ENCODE results near the gene PPP2R2B.

PPP2R2B gene

GRCh38 chr5:146818822-146819221 is 59.7 kb downstream of the PPP2R2B start:
- no peak overlapping the region for H3K4me3 ChIP-seq (ENCODE audit: low read depth, low read length)
- no peak for DNase-seq (ENCODE audit: low read depth)
- no peak for TF ChIP-seq CTCF (conservative IDR thresholded peaks at IDR 0.05; ENCODE audit: low read depth, low read length)

- DNase-seq (ENCODE audit: low read depth), result no peak
- H3K4me3 ChIP-seq (ENCODE audit: low read depth, low read length), result no peak overlapping the region
- no peak for TF ChIP-seq CTCF (conservative IDR thresholded peaks at IDR 0.05; ENCODE audit: low read depth, low read length)
These were observed 60.6 kb downstream of the PPP2R2B start for GRCh38 chr5:146817973-146818372.

- DNase-seq (ENCODE audit: low read depth), result no peak
- H3K4me3 ChIP-seq (ENCODE audit: low read depth, low read length), result no peak overlapping the region
- no peak for TF ChIP-seq CTCF (conservative IDR thresholded peaks at IDR 0.05; ENCODE audit: low read depth, low read length)
These were observed 61.7 kb downstream of the PPP2R2B start for GRCh38 chr5:146816775-146817387.

GRCh38 chr5:146815411-146815810 is 63.1 kb downstream of the PPP2R2B start:
- DNase-seq (ENCODE audit: low read depth), result no peak
- no peak for TF ChIP-seq CTCF (conservative IDR thresholded peaks at IDR 0.05; ENCODE audit: low read depth, low read length)
- no peak overlapping the region for H3K4me3 ChIP-seq (ENCODE audit: low read depth, low read length)

- no peak for DNase-seq (ENCODE audit: low read depth)
- H3K4me3 ChIP-seq (ENCODE audit: low read depth, low read length), result no peak overlapping the region
- no peak for TF ChIP-seq CTCF (conservative IDR thresholded peaks at IDR 0.05; ENCODE audit: low read depth, low read length)
These were observed 65.0 kb downstream of the PPP2R2B start for GRCh38 chr5:146813346-146814157.

GRCh38 chr5:146805081-146805480 is 73.5 kb downstream of the PPP2R2B start:
- H3K4me3 ChIP-seq (ENCODE audit: low read depth, low read length), result no peak overlapping the region
- TF ChIP-seq CTCF (conservative IDR thresholded peaks at IDR 0.05; ENCODE audit: low read depth, low read length), result no peak
- no peak for DNase-seq (ENCODE audit: low read depth)
